K562 treated with DMSO at 1 percent for 4 hours (cell line): ENCODE measurements around the gene ZNRF3. TPM values are rescaled to one million over a fixed set of nuclear protein-coding genes. Genes with fewer than 3 reads are reported as not detected.

Experiments
- total RNA-seq: library from RNA; unstranded; fragments of 300-600 nt; gene quantifications from 2 replicates; pipeline ENCODE4 v1.2.3, GENCODE V29; 2022; ENCODE audit not compliant: insufficient read depth

Gene ZNRF3
- total RNA-seq, result 1.0 and 1.2 TPM in 2 replicates

DNA sequence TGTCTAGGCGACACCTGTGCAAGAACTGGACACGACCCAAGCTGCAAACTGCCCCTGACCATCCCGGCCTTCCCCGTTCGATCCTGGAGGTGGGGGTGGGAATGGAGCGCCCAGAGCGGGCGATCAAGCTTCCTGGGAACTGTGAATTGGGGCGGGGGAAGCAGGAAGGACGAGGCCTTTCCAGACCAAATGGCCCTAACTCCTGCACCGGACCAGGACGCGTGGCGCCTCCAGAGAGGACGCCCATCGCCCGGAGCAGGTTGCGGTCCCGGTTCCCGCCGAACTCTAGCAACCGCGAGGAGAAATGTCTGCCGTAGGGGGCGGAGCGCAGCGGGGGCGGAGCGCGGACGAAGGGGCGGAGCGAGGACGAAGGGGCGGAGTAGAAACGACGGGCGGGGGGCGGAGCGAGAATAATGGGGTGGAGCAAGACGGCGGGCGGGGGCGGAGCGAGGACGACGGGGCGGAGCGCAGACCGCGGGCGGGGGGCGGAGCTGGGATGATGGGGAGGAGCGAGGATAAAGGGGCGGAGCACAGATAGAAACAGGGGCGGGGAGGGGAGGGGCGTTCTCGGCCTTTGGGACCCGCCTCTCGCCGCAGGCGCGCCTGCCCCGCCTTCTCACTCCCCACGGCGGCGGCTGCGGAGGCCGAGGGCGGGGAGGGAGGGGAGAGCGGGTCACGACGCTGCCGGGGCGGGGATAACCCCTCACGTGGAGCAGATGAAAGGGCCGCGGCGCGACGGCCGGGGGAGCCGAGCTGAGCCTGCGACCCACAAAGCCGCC is at the start of gene ZNRF3:
Gene ZNRF3, plus strand, starts transcription at position 695 of the 779 bp plus-strand sequence. CDS start 195 bp downstream, outside the sequence.

DNA sequence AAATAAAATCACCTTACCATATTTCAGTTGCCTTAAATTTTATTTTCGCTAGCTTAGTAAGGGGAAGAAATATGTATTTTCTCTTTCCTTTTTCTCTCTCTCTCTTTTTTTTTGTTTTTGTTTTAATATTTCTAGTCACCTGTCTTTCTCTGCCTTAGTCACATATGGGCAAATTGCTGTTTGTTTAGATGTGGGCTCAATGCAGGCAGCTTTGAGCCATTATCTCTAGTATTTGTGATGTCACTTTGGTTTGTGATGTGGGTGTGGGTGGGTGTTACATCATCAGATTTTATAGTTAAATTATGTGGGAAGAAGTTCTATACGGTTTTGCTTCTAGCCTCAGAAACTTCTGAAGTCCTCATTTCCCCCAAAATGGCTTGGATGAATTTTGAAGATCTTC is 178.4 kb downstream of the ZNRF3 start, which contains the start of gene C22orf31:
Gene C22orf31, minus strand, starts transcription at position 59 of the 400 bp plus-strand sequence. Its CDS starts 39 bp downstream, at position 20.

DNA sequence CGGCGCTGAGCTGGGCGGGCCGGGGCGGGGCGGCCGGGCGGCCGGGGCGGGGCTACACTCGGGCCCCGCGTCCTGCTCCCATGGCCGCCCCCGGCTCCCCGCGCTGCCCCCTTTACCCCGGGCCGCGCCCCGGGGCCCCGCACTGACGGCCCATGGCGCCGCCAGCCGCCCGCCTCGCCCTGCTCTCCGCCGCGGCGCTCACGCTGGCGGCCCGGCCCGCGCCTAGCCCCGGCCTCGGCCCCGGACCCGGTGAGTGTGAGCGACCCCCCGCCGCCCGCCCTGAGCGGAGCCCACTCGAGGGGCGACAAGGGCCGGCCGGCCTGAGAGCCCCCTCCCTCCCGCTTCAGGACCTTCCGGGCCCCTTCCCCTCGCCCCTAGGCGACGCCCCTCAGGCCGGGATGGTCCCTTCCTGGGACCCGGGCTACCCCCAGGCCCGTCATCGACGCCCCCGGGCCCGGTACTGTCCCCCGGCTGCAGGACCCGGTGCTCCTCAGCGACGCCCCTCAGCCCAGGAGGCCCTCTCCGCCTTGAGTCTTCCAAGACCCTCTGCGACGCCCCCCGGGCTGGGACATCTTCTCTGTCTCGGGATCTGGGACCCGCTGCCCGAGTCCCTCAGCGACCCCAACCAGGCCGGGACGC is 189.7 kb downstream of the ZNRF3 start, which contains the start of gene KREMEN1:
Gene KREMEN1, plus strand, starts transcription at position 57 of the 639 bp plus-strand sequence. Its CDS starts 96 bp downstream, at position 153.

Other genes starting within 250 kb of the ZNRF3 start
- 7.1 and 10.7 TPM in 2 replicates for gene TTC28, start 203.7 kb upstream of the ZNRF3 start, total RNA-seq
- gene CHEK2, start 141.8 kb upstream of the ZNRF3 start, total RNA-seq, result 48.6 and 60.9 TPM in 2 replicates
- 13.6 and 16.2 TPM in 2 replicates for gene HSCB, start 141.5 kb upstream of the ZNRF3 start, total RNA-seq
- 14.7 and 15.4 TPM in 2 replicates for gene CCDC117, start 110.9 kb upstream of the ZNRF3 start, total RNA-seq
- 171 and 185 TPM in 2 replicates for gene XBP1, start 83.0 kb upstream of the ZNRF3 start, total RNA-seq
- gene C22orf31, start 178.3 kb downstream of the ZNRF3 start, total RNA-seq, result not detected in 2 replicates
- gene KREMEN1, start 189.5 kb downstream of the ZNRF3 start, total RNA-seq, result 15.6 and 26.1 TPM in 2 replicates